H1 (cell line): ENCODE results near the gene IL31RA. TPM values are rescaled to one million over a fixed set of nuclear protein-coding genes. Genes with fewer than 3 reads are reported as not detected.

Source experiments
- CTCF ChIA-PET: fragments of 300-600 bp; sonication (Branson Sonifier 250); formaldehyde crosslinking; loops from one replicate; lab custom pipeline; 2021; ENCODE audit not compliant: partially characterized antibody; lab: Charles Lee
- POLR2A ChIA-PET: fragments of 300-600 bp; sonication (Branson Sonifier 250); formaldehyde crosslinking; loops from one replicate; lab custom pipeline; 2021; ENCODE audit warnings: inconsistent platforms; ENCODE audit not compliant: partially characterized antibody; lab: Charles Lee
- DNase-seq, 2 experiments: peaks; one replicate each; pipeline versions ENCODE4 v3.0.0 to v3.0.0-alpha.2; 2010 to 2022; ENCODE audit warnings: low spot score in 2 of 2, low read depth in 1 of 2, mixed read lengths in 1 of 2
- FAIRE-seq: peaks from 2 replicates; lab custom pipeline; 2011; peaks lifted over from hg19 to GRCh38; lab: Jason Lieb, UNC
- H2AFZ ChIP-seq: 2 replicates; pipeline ENCODE4 v1.8.1; 2012; ENCODE audit warnings: low read length, inconsistent platforms
- H2AK5ac ChIP-seq: 2 replicates; pipeline ENCODE4 v1.6.1; 2013; ENCODE audit warnings: low read depth, low read length
- H2BK120ac ChIP-seq: replicated peaks from 2 replicates; pipeline ENCODE3; 2013; ENCODE audit warnings: low read depth, low read length, inconsistent platforms
- H2BK12ac ChIP-seq: 2 replicates; pipeline ENCODE4 v1.6.1; 2013; ENCODE audit warnings: low read depth, low read length
- H2BK15ac ChIP-seq: 2 replicates; pipeline ENCODE4 v1.6.1; 2013; ENCODE audit warnings: low read length
- H2BK20ac ChIP-seq: 2 replicates; pipeline ENCODE4 v1.6.1; 2013; ENCODE audit warnings: low read length
- H2BK5ac ChIP-seq: 2 replicates; pipeline ENCODE4 v1.6.1; 2013; ENCODE audit warnings: low read depth, low read length
- H3K14ac ChIP-seq: 2 replicates; pipeline ENCODE4 v1.6.1; 2013; ENCODE audit warnings: inconsistent platforms; ENCODE audit not compliant: insufficient read length
- H3K18ac ChIP-seq: 2 replicates; pipeline ENCODE4 v1.6.1; 2013; ENCODE audit warnings: low read length; ENCODE audit errors: extremely low read depth
- H3K23ac ChIP-seq: 2 replicates; pipeline ENCODE4 v1.6.1; 2013; ENCODE audit warnings: inconsistent platforms; ENCODE audit not compliant: insufficient read length
- H3K23me2 ChIP-seq: 2 replicates; pipeline ENCODE4 v1.6.1; 2013; ENCODE audit warnings: low read depth, low read length
- H3K27ac ChIP-seq: 2 replicates; pipeline ENCODE4 v1.6.1; 2011; ENCODE audit warnings: low read depth, low read length, inconsistent platforms
- H3K27me3 ChIP-seq, 4 experiments: replicated peaks in 1 of 4; 1 replicate in 1 of 4; 2 replicates in 3 of 4; pipeline versions ENCODE4 v1.6.1 to v1.8.1; 2011 to 2013; ENCODE audit warnings: low read length in 3 of 4, mild to moderate bottlenecking in 3 of 4, inconsistent platforms in 2 of 4, mixed read lengths in 2 of 4, moderate library complexity in 1 of 4; ENCODE audit not compliant: control insufficient read depth in 3 of 4, insufficient read depth in 3 of 4; ENCODE audit errors: extremely low read depth in 1 of 4
- H3K36me3 ChIP-seq, 4 experiments: 2 replicates each; pipeline versions ENCODE4 v1.6.1 to v1.8.1; 2011 to 2013; ENCODE audit warnings: mild to moderate bottlenecking in 4 of 4, low read length in 3 of 4, moderate library complexity in 2 of 4, control low read depth in 1 of 4, inconsistent platforms in 1 of 4; ENCODE audit not compliant: insufficient read depth in 4 of 4, control insufficient read depth in 2 of 4
- H3K4ac ChIP-seq: replicated peaks from 2 replicates; pipeline ENCODE3; 2013; ENCODE audit warnings: low read length, low read depth, mixed read lengths, inconsistent platforms; ENCODE audit not compliant: insufficient read length
- H3K4me1 ChIP-seq, 4 experiments: replicated peaks in 1 of 4; 1 replicate in 1 of 4; 2 replicates in 3 of 4; pipeline versions ENCODE4 v1.6.1 to v1.8.1; 2011 to 2013; ENCODE audit warnings: low read length in 3 of 4, inconsistent platforms in 2 of 4, mixed read lengths in 1 of 4; ENCODE audit not compliant: insufficient read depth in 4 of 4, control insufficient read depth in 3 of 4
- H3K4me2 ChIP-seq, 2 experiments: 2 replicates each; pipeline versions ENCODE4 v1.6.1 to v1.8.1; 2011 to 2013; ENCODE audit warnings: low read depth in 2 of 2, low read length in 2 of 2, control low read depth in 1 of 2, inconsistent platforms in 1 of 2, mild to moderate bottlenecking in 1 of 2; ENCODE audit not compliant: insufficient read depth in 1 of 2
- H3K4me3 ChIP-seq, 4 experiments: fragments of 200-600, 300-600 bp in 1 of 4; sonication (generic), shearing (Covaris generic), sonication (Bioruptor Twin) in 1 of 4; 2 replicates each; pipeline versions ENCODE4 v1.5.1 to v1.8.1; 2011 to 2016; ENCODE audit warnings: low read length in 4 of 4, low read depth in 3 of 4, control low read depth in 2 of 4, inconsistent platforms in 2 of 4, mild to moderate bottlenecking in 2 of 4, mixed read lengths in 1 of 4, moderate library complexity in 1 of 4; ENCODE audit not compliant: insufficient read depth in 2 of 4; ENCODE audit errors: extremely low read depth in 1 of 4
- H3K56ac ChIP-seq: replicated peaks from 2 replicates; pipeline ENCODE3; 2013; ENCODE audit warnings: low read depth, mild to moderate bottlenecking, mixed read lengths, low read length, inconsistent platforms; ENCODE audit not compliant: insufficient read length
- H3K79me1 ChIP-seq: 2 replicates; pipeline ENCODE4 v1.6.1; 2013; ENCODE audit warnings: low read depth, low read length, control low read depth
- H3K79me2 ChIP-seq, 2 experiments: 2 replicates each; pipeline versions ENCODE4 v1.6.1 to v1.8.1; 2012 to 2013; ENCODE audit warnings: low read length in 2 of 2, mild to moderate bottlenecking in 2 of 2, inconsistent platforms in 1 of 2; ENCODE audit not compliant: insufficient read depth in 2 of 2, control insufficient read depth in 1 of 2
- H3K9ac ChIP-seq, 4 experiments: replicated peaks in 1 of 4; 1 replicate in 1 of 4; 2 replicates in 3 of 4; pipeline versions ENCODE4 v1.6.1 to v1.8.1; 2011 to 2013; ENCODE audit warnings: low read depth in 3 of 4, low read length in 3 of 4, control low read depth in 2 of 4, mild to moderate bottlenecking in 2 of 4, moderate library complexity in 2 of 4, inconsistent platforms in 1 of 4; ENCODE audit errors: extremely low read depth in 1 of 4
- H3K9me3 ChIP-seq, 2 experiments: 2 replicates each; pipeline versions ENCODE4 v1.6.1 to v1.8.1; 2012 to 2013; ENCODE audit warnings: mild to moderate bottlenecking in 2 of 2, moderate library complexity in 2 of 2, control low read depth in 1 of 2, inconsistent platforms in 1 of 2, low read depth in 1 of 2, low read length in 1 of 2, mixed read lengths in 1 of 2; ENCODE audit not compliant: insufficient read depth in 2 of 2
- H4K20me1 ChIP-seq, 2 experiments: replicated peaks in 1 of 2; 2 replicates each; pipeline versions ENCODE3 to v1.8.1; 2011 to 2013; ENCODE audit warnings: inconsistent platforms in 2 of 2, low read length in 2 of 2, mild to moderate bottlenecking in 1 of 2; ENCODE audit not compliant: insufficient read depth in 2 of 2, control insufficient read depth in 1 of 2
- H4K5ac ChIP-seq: 2 replicates; pipeline ENCODE4 v1.6.1; 2013; ENCODE audit warnings: low read length, low read depth, mixed read lengths, inconsistent platforms; ENCODE audit not compliant: insufficient read length
- H4K8ac ChIP-seq: 2 replicates; pipeline ENCODE4 v1.8.0; 2013; ENCODE audit warnings: mild to moderate bottlenecking, moderate library complexity, low read length, inconsistent platforms; ENCODE audit not compliant: insufficient read depth; ENCODE audit errors: extremely low read depth
- H4K91ac ChIP-seq: replicated peaks from 2 replicates; pipeline ENCODE3; 2013; ENCODE audit warnings: low read length, mixed read lengths, inconsistent platforms; ENCODE audit not compliant: insufficient read length
- PHF8 ChIP-seq: fragments of 200-600 bp; sonication (generic); conservative IDR thresholded peaks from 2 replicates; pipeline ENCODE4 v1.7.1; 2012; ENCODE audit warnings: low read depth, mild to moderate bottlenecking, inconsistent platforms, low read length, moderate library complexity
- POLR2AphosphoS5 ChIP-seq: IDR thresholded peaks from 2 replicates; pipeline ENCODE4 v1.6.1; 2011; ENCODE audit warnings: low read depth, low read length
- RAD21 ChIP-seq, 2 experiments: IDR thresholded peaks in 1 of 2; conservative IDR thresholded peaks in 1 of 2; 2 replicates each; pipeline ENCODE4 v1.6.1; 2011; ENCODE audit warnings: low read depth in 2 of 2, low read length in 2 of 2, improper control_type of control experiment in 1 of 2, inconsistent platforms in 1 of 2, mild to moderate bottlenecking in 1 of 2, moderate library complexity in 1 of 2
- SIRT6 ChIP-seq: IDR thresholded peaks from one replicate; pipeline ENCODE4 v1.7.1; 2012; ENCODE audit warnings: low read length, inconsistent platforms
- SP4 ChIP-seq: IDR thresholded peaks from 2 replicates; pipeline ENCODE4 v1.6.1; 2012; ENCODE audit warnings: low read length, inconsistent platforms
- YY1 ChIP-seq: IDR thresholded peaks from 2 replicates; pipeline ENCODE4 v1.6.1; 2011; ENCODE audit warnings: low read depth, mild to moderate bottlenecking, low read length
- ZNF274 ChIP-seq: IDR thresholded peaks from 2 replicates; pipeline ENCODE4 v1.7.0; 2012; ENCODE audit warnings: low read length, borderline replicate concordance; ENCODE audit errors: extremely low read depth
- WGBS, 2 experiments: shearing (Covaris generic) in 1 of 2; methylation state at CpG; one replicate each; pipeline versions ENCODE4 v1.1.6 to v1.1.7; 2013 to 2015; ENCODE audit warnings: low lambda C conversion rate in 2 of 2, mixed read lengths in 2 of 2, inconsistent platforms in 1 of 2, low coverage in 1 of 2, missing lambda C conversion rate in 1 of 2; ENCODE audit not compliant: insufficient replicate concordance in 2 of 2, insufficient coverage in 1 of 2, insufficient read length in 1 of 2; ENCODE audit errors: extremely low coverage in 1 of 2, missing lambda C conversion rate in 1 of 2; 5-methylcytosine and 5-hydroxymethylcytosine counted together
- polyA plus RNA-seq, 7 experiments: library from polyadenylated mRNA; depleted of rRNA in 3 of 7; stranded (reverse) in 5 of 7; unstranded in 2 of 7; fragments of >200 nt in 5 of 7; fragments of 200-250 nt in 2 of 7; gene quantifications; 1 replicate in 5 of 7; 2 replicates in 1 of 7; 4 replicates in 1 of 7; pipeline versions ENCODE4 v1.2.1 to v1.2.3, GENCODE V29; 2011 to 2013; ENCODE audit warnings: missing spikeins in 2 of 7, mixed read lengths in 2 of 7
- total RNA-seq: library from RNA; stranded (reverse); fragmentation: NEBNext Ultra II Directional; extraction: Animal tissue kit (Norgen Biotek cat#: 25700); gene quantifications from 2 replicates; pipeline ENCODE4 v1.2.1, GENCODE V29; 2021

IL31RA gene
- total and polyA plus RNA-seq, 2 of the 8 experiments (the other 6 are each of a cell fraction or from before 2014, with no cell fraction given): not detected

DNA sequence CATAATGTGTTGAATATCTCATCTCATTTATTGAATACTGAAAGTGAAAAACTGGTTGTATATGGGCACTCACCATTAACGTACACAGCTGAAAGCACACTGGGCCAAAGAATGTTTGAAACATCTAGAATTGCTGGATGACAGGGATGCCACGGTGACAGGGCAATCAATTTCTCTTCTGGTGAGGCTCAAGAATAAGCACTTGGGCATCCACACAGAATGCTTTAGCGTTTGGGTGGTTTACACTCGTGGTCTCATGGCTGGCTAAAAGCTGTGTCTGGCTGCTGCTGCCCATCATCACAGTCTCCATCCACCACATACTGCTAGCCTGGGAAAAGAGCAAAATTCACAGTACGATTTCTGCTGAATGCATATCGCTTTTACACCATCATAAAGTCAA is 30.7 kb upstream of the IL31RA start:
- Histone ChIP-seq H3K4me2 (no peak overlapping the region; a peak in 1 of 4 replicates), H3K9ac (no peak overlapping the region), H3K27ac (no peak overlapping the region), H4K91ac (no peak overlapping the region), H2BK15ac (no peak overlapping the region), H2BK5ac (no peak overlapping the region), H3K79me1 (no peaks in the 10 kb centered on the region), H3K9me3 (no peaks in the 10 kb centered on the region), H3K36me3 (no peaks in the 10 kb centered on the region), H3K79me2 (no peaks in the 10 kb centered on the region), H2AFZ (no peak overlapping the region), H4K5ac (no peak overlapping the region), H3K14ac (no peak overlapping the region), H3K23me2 (peaks cover 4% of the 10 kb centered on the region; the same call in 1 of the 2 replicates), H3K23ac (no peak overlapping the region), H3K4me1 (peaks cover 0 to 4% (median 0%) of the 10 kb centered on the region in 4 experiments; a peak in 1 of 7 replicates), H3K4me3 (no peak overlapping the region), H4K8ac (no peak overlapping the region), H4K20me1 (no peaks in the 10 kb centered on the region), H3K27me3 (peaks cover 0 to 2% (median 0%) of the 10 kb centered on the region in 4 experiments; a peak in 1 of 7 replicates)
- 87% methylated on average over 6 of the region's 6 CpGs; no CpG with 5 or more reads in 1 of the 2 experiments for WGBS, 2 experiments
- no peak for FAIRE-seq
- POLR2A ChIA-PET: no interaction called here
- no peak for DNase-seq
- CTCF ChIA-PET: interaction anchor here (0.6 kb wide), 1 partner anchor 452 kb away, joined by 3 read pairs; no protein-coding TSS in a partner anchor
- TF ChIP-seq PHF8 (no peak), ZNF274 (no peak), SP4 (no peak), POLR2AphosphoS5 (no peak), SIRT6 (no peak), YY1 (no peak), RAD21 (IDR thresholded peaks at IDR 0.05 in 1 of 2, conservative IDR thresholded peaks at IDR 0.05 in 1 of 2; ENCODE audit: low read depth in 2 of 2, low read length in 2 of 2) (no peak)
- TF ChIP-seq, all 59 proteins: peak for 0
- no peak overlapping the region for H2BK12ac ChIP-seq
- H2BK120ac ChIP-seq: no peak overlapping the region
- H3K18ac ChIP-seq: no peak overlapping the region
- no peak overlapping the region for H2BK20ac ChIP-seq
- H3K4ac ChIP-seq: no peak overlapping the region
- no peak overlapping the region for H2AK5ac ChIP-seq
- H3K56ac ChIP-seq: no peak overlapping the region
